Transverse colon (tissue), 4 donors: ENCODE data around the gene CCDC180. TPM values are rescaled to one million over a fixed set of nuclear protein-coding genes. Genes with fewer than 3 reads are reported as not detected.

Source experiments
- DNase-seq: peaks from one replicate; pipeline ENCODE4 v3.0.0-alpha.2; 2019
- H3K27ac ChIP-seq, 4 donors: fragments of 200-600 bp; sonication (generic); 2 replicates each; pipeline ENCODE4 v1.5.1; 2016 to 2018; ENCODE audit warnings: inconsistent platforms in 4 of 4
- H3K27me3 ChIP-seq: fragments of 200-600 bp; sonication (generic); 2 replicates; pipeline ENCODE4 v1.5.1; 2017; ENCODE audit warnings: inconsistent platforms
- H3K36me3 ChIP-seq, 4 donors: fragments of 200-600 bp; sonication (generic); 2 replicates each; pipeline ENCODE4 v1.5.1; 2017 to 2019; ENCODE audit warnings: inconsistent platforms in 4 of 4
- H3K4me1 ChIP-seq, 4 donors: fragments of 200-600 bp; sonication (generic); 2 replicates each; pipeline ENCODE4 v1.5.1; 2017 to 2020; ENCODE audit warnings: inconsistent platforms in 4 of 4
- H3K4me3 ChIP-seq, 4 donors: fragments of 200-600 bp; sonication (generic); 1 replicate in 1 of 4; 2 replicates in 3 of 4; pipeline versions ENCODE4 v1.5.1 to v1.6.1; 2017 to 2019; ENCODE audit warnings: inconsistent platforms in 4 of 4
- H3K9me3 ChIP-seq, 2 donors: fragments of 200-600 bp; sonication (generic); 2 replicates each; pipeline ENCODE4 v1.5.1; 2017 to 2019; ENCODE audit warnings: inconsistent platforms in 2 of 2
- CTCF ChIP-seq, 5 experiments: fragments of 200-600 bp in 3 of 5; fragments of 450-650 bp in 2 of 5; sonication (generic) in 3 of 5; IDR thresholded peaks; 1 replicate in 2 of 5; 2 replicates in 3 of 5; pipeline ENCODE4 v1.5.1; 2016 to 2017; ENCODE audit warnings: antibody characterized with exemption in 5 of 5, inconsistent platforms in 3 of 5, mild to moderate bottlenecking in 2 of 5, moderate library complexity in 1 of 5
- EP300 ChIP-seq: sonication (generic); formaldehyde crosslinking; IDR thresholded peaks from one replicate; pipeline ENCODE4 v1.6.1; 2017; ENCODE audit warnings: antibody characterized with exemption, low read depth
- POLR2A ChIP-seq: fragments of 450-650 bp; IDR thresholded peaks from one replicate; pipeline ENCODE4 v1.6.1; 2016; ENCODE audit warnings: antibody characterized with exemption, mild to moderate bottlenecking, moderate library complexity
- POLR2AphosphoS5 ChIP-seq, 3 donors: sonication (generic); formaldehyde crosslinking; IDR thresholded peaks; one replicate each; pipeline ENCODE4 v1.6.1; 2016; ENCODE audit warnings: antibody characterized with exemption in 3 of 3
- WGBS, 2 donors: methylation state at CpG; one replicate each; pipeline ENCODE4 v1.1.5; 2018; ENCODE audit warnings: low coverage in 1 of 2; 5-methylcytosine and 5-hydroxymethylcytosine counted together
- in situ Hi-C, 4 donors: fragments of 200-750 bp; cut with MboI; loops; one replicate each; pipeline versions ENCODE4 v1.15.0 to v1.15.1; 2017; ENCODE audit warnings: low sequenced_read_pairs in 3 of 4, low pct_ligation_motif_present in 1 of 4, low pct_unique_long_range_greater_than_20kb in 1 of 4
- intact Hi-C: fragments of 100-400 bp; cut with DNase I; formaldehyde crosslinking; loops from one replicate; pipeline ENCODE4 v1.15.1; 2023; ENCODE audit warnings: low total_unique reads
- total RNA-seq, 4 donors: library from RNA; depleted of rRNA; stranded (reverse); fragments of >200 nt; gene quantifications; one replicate each; pipeline ENCODE4 v1.1.0, GENCODE V29; 2016

The CCDC180 gene
- total RNA-seq, 4 donors from 2014 or later = 6.6 to 10.5 (median 7.2) TPM

GRCh38 chr9:97313243-97313642 lies 5.8 kb downstream of the CCDC180 start:
- no peaks in the 10 kb centered on the region for H3K4me1 ChIP-seq
- no peak for TF ChIP-seq CTCF (IDR thresholded peaks at IDR 0.05)
- TF ChIP-seq POLR2A = no peak
- no peak for TF ChIP-seq POLR2AphosphoS5 (IDR thresholded peaks at IDR 0.05)
- no peak for TF ChIP-seq EP300
- H3K27ac ChIP-seq = no peak overlapping the region
- no peaks in the 10 kb centered on the region for H3K27me3 ChIP-seq
- no peaks in the 10 kb centered on the region for H3K9me3 ChIP-seq
- WGBS, 2 donors = 90% methylated on average over 4 of the region's 4 CpGs; no CpG with 5 or more reads in 1 of the 2 donors
- intact Hi-C loops (no loop called here), in situ Hi-C loops (no loop called here)
- H3K4me3 ChIP-seq = no peak overlapping the region
- no peak for DNase-seq
- peaks cover 0 to 11% (median 0%) of the 10 kb centered on the region in 4 donors for H3K36me3 ChIP-seq

GRCh38 chr9:97313746-97314145 lies 6.3 kb downstream of the CCDC180 start:
- H3K36me3 ChIP-seq = peaks cover 0 to 11% (median 0%) of the 10 kb centered on the region in 4 donors
- no peak overlapping the region for H3K4me3 ChIP-seq
- H3K4me1 ChIP-seq = no peaks in the 10 kb centered on the region
- no peaks in the 10 kb centered on the region for H3K9me3 ChIP-seq
- DNase-seq = no peak
- TF ChIP-seq POLR2AphosphoS5 (IDR thresholded peaks at IDR 0.05) (no peak), CTCF (IDR thresholded peaks at IDR 0.05) (no peak), POLR2A (no peak), EP300 (no peak)
- in situ Hi-C loops (no loop called here), intact Hi-C loops (no loop called here)
- no peaks in the 10 kb centered on the region for H3K27me3 ChIP-seq
- WGBS, 2 donors = 89% methylated on average over 5 of the region's 5 CpGs; no CpG with 5 or more reads in 1 of the 2 donors
- H3K27ac ChIP-seq = no peak overlapping the region

GRCh38 chr9:97314503-97314902 lies 7.0 kb downstream of the CCDC180 start:
- DNase-seq = no peak
- Histone ChIP-seq H3K9me3 (no peaks in the 10 kb centered on the region), H3K4me1 (no peaks in the 10 kb centered on the region), H3K36me3 (peaks cover 0 to 11% (median 0%) of the 10 kb centered on the region in 4 donors), H3K27me3 (no peaks in the 10 kb centered on the region), H3K4me3 (no peak overlapping the region), H3K27ac (no peak overlapping the region)
- intact Hi-C loops (no loop called here), in situ Hi-C loops (no loop called here)
- TF ChIP-seq POLR2A = no peak
- TF ChIP-seq POLR2AphosphoS5 (IDR thresholded peaks at IDR 0.05) = no peak
- no peak for TF ChIP-seq EP300
- no peak for TF ChIP-seq CTCF (IDR thresholded peaks at IDR 0.05)
- 94% methylated on average over 12 of the region's 12 CpGs; no CpG with 5 or more reads in 1 of the 2 donors for WGBS, 2 donors

GRCh38 chr9:97315550-97315949 lies 8.1 kb downstream of the CCDC180 start:
- 93 to 95% methylated on average over 3 to 4 of the region's 4 CpGs for WGBS, 2 donors
- in situ Hi-C loops = no loop called here
- intact Hi-C loops = no loop called here
- peaks cover 0 to 11% (median 0%) of the 10 kb centered on the region in 4 donors for H3K36me3 ChIP-seq
- H3K27ac ChIP-seq = no peak overlapping the region
- no peaks in the 10 kb centered on the region for H3K27me3 ChIP-seq
- no peak for DNase-seq
- no peak overlapping the region for H3K4me3 ChIP-seq
- no peaks in the 10 kb centered on the region for H3K4me1 ChIP-seq
- no peaks in the 10 kb centered on the region for H3K9me3 ChIP-seq
- TF ChIP-seq EP300 (no peak), POLR2A (no peak), CTCF (IDR thresholded peaks at IDR 0.05) (no peak), POLR2AphosphoS5 (IDR thresholded peaks at IDR 0.05) (no peak)
